Body of pancreas (tissue), 4 donors: ENCODE data around the gene VCX3B.

Source experiments
- CTCF ChIP-seq, 7 experiments: fragments of 450-650 bp in 4 of 7; fragments of 200-600 bp in 3 of 7; sonication (generic) in 3 of 7; IDR thresholded peaks; one replicate each; pipeline ENCODE4 v1.5.1; 2016 to 2019; ENCODE audit warnings: antibody characterized with exemption in 7 of 7
- POLR2A ChIP-seq, 3 donors: fragments of 450-650 bp; IDR thresholded peaks; one replicate each; pipeline ENCODE4 v1.6.1; 2016; ENCODE audit warnings: antibody characterized with exemption in 3 of 3, mild to moderate bottlenecking in 2 of 3

GRCh38 chrX:8432396-8432795 is 32.2 kb upstream of the VCX3B start:
- no peak for TF ChIP-seq POLR2A (IDR thresholded peaks at IDR 0.05)
- TF ChIP-seq CTCF (IDR thresholded peaks at IDR 0.05): no peak
